ENCODE measurements around the gene SLC38A7.

Gene SLC38A7

DNA sequence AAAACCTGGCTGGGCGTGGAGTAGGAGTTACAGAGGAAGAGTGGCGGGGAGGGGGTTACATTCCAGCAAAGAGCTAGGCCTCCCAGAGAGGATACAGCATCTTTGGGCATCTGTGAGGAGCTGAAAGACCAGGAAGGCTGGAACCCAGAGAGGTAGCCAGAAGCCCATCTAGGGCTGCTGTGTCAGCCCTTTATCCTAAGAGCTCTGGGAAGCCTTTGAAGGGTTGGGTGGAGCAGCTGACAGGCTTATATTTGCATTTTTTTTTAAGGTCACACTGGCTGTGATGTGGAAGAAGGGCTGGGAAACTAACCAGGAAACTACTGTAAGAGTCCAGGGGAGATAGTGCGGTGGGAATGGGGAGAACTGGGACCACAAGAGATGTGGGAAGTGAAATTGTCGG lies 48.1 kb downstream of the SLC38A7 start:
- DNase-seq (ENCODE audit: low read depth): no peak

DNA sequence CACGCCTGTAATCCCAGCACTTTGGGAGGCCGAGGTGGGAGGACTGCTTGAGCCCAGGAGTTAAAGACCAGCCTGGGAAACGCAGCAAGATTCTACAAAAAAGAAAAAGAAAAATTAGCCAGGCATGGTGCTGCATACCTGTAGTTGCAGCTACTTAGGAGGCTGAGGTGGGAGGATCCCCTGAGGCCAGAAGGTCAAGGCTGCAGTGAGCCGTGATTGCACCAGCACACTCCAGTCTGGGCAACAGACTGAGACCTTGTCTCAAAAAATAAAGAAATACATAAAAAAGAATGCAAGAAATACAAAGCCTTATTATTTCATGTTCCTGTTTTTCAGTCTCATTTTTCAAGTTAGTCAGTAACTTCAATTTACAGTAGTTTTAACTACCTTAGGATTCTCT lies 49.1 kb downstream of the SLC38A7 start:
- no peak for DNase-seq (ENCODE audit: low read depth)

DNA sequence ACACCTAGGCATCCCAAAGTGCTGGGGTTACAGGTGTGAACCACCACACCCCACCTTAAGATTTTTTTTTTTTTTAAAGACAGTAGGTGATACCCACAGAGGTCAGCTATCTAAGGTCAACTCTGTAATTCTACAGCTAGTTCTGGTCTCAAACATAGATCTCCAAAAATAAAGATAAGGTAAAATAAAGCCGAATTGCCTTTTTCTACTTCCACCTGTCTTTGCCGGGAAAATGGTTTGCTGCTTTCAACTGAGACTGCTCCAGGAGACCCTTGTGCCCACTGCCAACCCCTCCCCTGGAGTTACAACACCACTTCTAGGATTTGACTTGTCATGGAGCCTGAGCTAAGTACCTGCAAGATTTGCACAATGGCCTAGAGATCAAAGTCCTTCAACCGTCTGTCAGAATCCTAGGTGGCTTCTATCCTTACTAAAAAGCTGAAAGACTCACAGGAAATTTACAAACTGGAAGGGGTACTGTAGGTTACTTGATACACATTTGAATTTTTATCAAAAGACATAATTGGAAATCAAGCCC lies 50.2 kb downstream of the SLC38A7 start:
- DNase-seq (ENCODE audit: low read depth): no peak

DNA sequence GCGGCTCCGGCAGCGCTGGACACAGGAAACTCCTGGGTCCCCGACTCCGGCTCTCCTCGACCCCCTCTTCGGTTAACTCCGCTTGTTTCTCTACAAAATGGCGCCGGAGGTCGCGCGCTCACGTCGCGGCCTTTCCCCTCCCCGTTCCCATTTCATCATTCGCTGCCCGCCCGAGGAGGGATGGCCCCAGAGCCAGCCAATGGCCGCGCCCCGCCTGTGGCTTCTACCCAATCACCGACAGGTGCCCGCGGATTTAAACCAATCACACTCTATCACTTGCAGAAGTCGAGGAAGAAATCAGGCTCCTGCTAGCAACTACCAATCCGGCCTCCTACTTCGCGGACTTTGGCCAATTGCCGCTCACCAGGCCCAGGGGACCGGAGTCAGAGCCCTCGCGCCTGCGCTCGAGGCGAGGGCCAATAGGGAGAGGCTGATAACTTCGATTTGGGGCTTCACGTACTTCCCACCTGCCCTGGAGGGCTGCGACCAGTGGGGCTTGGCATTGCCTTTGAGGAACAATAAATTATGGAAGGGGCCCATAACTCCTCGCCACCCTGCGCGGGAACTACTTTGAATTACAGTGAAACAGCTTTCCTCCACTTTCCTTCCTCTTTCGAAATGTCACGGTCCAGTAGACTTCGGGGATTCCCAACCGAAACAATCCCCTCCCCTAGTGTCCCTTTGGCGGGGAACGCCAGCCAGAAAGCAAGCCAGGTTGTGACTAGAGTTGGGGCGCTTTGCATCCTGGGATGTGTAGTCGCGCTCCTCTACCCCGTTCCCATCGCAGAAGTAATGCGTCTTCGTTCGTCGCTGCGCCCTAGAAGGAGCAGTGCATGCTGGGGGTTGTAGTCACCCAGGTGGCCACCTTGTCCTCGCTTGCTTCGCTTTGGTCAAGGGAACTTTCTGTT lies 54.6 kb downstream of the SLC38A7 start, which contains the start of gene CNOT1:
CNOT1 (minus strand) TSS at position 94 of the 908 bp plus-strand sequence. CDS start 30,489 bp downstream, outside the sequence.
- DNase-seq (ENCODE audit: low read depth): peak; percentile 98

DNA sequence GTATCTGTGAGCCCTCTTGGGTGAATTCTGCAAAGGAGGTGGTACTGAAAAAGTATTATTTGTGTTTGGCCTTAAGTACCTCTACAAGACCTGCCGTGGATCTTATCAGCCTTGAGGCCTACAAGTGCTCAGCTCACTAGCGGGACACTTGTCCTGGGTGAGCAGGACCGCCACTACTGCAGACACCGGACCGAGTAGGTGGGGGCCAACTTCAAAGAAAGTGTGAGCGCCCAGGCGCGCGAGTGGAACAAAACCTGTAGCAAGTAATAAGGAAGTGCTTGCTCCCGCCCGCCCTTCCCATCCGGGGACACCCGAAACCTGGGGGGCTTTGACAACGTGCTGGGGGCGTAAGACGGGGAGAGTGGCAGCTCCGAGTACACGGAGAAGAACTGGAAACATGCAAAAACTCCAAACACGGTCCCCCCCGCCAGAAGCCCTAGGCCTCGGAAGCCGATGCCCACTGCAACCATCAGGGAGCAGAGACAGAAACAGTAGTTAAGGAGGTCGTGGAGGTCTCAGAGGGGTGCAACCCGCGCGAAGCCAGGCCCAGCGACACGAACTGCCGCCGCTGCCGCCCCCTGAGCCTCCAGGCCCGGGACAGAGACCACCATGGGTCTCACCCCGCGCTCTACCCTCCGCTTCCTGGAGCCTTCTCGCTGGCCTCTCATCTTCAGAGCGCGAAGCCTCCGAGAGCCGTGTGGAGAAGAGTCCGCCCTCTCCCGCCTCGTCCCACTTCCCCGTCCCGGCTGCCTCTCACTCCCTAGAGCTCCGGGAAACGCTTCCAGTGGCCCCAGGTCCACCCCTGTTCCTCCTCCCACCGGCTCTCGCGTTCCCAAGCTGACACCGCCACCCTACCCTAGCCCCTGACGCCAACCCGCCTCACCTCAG lies 55.5 kb downstream of the SLC38A7 start:
- DNase-seq (ENCODE audit: low read depth): no peak

DNA sequence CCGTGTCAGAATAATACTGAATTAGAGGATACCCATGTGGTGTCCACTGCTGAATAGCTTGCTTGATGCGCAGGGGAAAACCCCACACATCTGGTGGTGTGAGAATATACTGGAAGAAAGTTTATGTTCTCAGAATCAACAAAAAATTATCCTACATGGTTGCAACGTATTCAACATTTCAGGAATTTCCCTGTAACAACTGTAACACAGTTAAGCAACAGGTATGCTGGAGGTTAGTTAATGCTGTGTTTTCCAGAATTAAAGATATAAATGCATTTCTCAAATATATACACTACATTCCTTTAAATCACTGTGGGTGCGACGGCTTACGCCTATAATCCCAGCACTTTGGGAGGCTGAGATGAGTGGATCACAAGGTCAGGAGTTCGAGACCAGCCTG lies 60.4 kb downstream of the SLC38A7 start:
- DNase-seq (ENCODE audit: low read depth): no peak

DNA sequence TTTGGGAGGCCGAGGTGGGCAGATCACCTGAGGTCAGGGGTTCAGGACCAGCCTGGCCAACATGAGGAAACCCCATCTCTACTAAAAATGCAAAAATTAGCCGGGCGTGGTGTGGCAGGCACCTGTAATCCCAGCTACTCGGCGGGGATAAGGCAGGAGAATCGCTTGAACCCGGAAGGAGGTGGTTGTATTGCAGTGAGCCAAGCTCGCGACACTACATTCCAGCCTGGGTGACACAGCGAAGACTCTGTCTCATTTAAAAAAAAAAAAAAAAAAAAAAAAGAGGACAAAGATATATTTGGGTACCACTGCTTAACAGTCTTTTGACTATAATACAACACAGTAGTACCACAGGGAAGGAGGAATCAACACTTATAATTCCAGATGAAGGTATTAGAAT lies 64.2 kb downstream of the SLC38A7 start:
- DNase-seq (ENCODE audit: low read depth): no peak

DNA sequence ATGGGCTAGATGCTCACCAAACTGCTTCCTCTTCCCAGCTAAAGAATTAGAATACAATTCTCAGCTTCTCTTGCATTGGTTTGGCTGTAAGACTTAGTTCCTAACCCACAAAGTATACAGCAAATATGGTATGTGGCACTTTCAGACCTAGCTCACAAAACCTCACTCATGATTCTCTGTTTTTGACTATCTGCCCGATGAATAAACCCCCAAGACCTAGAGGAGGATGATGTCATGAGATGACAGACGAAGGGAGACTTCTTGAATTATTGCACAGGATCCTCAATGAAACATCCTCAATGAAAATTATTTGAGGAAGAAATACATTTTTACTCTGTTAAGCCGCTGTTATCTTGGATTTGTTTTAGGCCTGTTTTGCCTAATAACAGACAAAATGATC lies 69.3 kb downstream of the SLC38A7 start:
- no peak for DNase-seq (ENCODE audit: low read depth)

Measured in GM04503 (cell line).